Activated naive CD4-positive, alpha-beta T cell treated with anti-CD3 and anti-CD28 coated beads, Interleukin-2, amount 50 U/mL, for 16 hours (primary cell): ENCODE data around the gene RASGEF1C.

ENCODE experiments used
- DNase-seq: peaks from one replicate; pipeline ENCODE4 v3.0.0-alpha.2; 2020

Gene RASGEF1C

DNA sequence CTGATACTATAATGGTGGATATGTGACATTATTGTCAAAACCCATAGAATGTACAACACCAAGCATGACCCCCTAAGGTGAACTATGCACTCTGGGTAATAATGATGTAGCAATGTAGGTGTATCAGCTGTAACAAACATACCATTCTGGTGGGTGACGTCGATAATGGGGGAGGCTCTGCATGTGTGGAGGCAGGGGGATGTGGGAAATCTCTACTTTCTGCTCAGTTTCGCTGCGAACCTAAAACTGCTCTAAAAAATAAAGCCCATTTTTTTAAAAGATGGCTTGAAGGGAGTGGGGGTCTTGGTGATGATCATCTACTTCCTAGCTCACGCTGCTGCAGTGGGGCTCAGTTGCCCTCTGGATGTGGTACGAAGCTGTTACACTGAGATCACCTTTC, 51.1 kb downstream of the RASGEF1C start:
- DNase-seq: no peak

- DNase-seq: no peak
These were observed 52.9 kb downstream of the RASGEF1C start for GRCh38 chr5:180156141-180156540.

DNA sequence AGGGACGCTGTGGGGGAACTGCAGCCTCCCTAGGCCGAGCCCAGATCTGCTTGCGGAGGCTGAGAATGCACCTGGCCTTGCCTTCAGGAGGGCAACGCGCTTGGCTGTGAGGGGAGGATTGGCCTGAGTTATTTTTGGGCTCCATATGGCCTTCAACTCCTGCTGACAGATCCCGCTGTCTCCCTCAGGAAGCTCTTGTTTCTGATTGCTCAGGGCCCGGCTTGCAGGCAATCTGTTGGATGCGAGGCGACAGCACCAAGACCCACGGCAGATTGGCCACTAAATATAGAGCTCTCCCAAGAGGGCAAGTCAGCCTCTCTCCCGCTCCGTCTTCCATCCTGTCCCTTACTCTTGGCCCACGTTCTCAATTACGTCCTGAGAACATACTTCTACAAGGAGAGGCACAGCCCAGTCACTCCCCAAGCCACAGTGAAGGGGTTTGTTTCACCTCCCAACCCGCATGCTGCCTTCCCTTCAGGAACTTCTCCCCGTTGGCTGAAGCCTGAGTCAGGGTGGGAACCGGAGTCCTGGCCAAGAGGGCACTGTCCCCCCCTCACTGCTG, 53.6 kb downstream of the RASGEF1C start:
- no peak for DNase-seq

- no peak for DNase-seq
These were observed 54.1 kb downstream of the RASGEF1C start for GRCh38 chr5:180154821-180155364.

DNA sequence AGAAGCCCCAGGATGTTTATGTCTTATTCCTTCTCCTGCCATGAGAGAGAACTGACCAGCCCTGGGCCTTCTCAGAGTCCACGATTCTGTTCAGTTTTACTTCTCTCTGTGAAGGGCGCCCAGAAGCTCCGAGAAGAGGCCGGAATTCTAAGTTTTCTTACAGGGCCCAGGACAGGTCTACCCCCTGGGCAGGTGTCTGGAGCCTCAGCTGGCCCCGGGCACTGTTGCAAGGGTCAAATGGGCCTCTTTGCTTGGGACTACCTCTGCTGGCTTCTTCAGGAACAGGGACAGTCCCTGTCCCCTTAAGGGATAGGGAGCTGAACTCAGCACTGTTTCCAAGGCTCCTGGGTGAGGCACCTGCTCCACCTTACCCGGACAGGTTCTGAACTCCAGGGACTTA, 55.0 kb downstream of the RASGEF1C start:
- no peak for DNase-seq

GRCh38 chr5:180153099-180153498, 55.9 kb downstream of the RASGEF1C start:
- no peak for DNase-seq

DNA sequence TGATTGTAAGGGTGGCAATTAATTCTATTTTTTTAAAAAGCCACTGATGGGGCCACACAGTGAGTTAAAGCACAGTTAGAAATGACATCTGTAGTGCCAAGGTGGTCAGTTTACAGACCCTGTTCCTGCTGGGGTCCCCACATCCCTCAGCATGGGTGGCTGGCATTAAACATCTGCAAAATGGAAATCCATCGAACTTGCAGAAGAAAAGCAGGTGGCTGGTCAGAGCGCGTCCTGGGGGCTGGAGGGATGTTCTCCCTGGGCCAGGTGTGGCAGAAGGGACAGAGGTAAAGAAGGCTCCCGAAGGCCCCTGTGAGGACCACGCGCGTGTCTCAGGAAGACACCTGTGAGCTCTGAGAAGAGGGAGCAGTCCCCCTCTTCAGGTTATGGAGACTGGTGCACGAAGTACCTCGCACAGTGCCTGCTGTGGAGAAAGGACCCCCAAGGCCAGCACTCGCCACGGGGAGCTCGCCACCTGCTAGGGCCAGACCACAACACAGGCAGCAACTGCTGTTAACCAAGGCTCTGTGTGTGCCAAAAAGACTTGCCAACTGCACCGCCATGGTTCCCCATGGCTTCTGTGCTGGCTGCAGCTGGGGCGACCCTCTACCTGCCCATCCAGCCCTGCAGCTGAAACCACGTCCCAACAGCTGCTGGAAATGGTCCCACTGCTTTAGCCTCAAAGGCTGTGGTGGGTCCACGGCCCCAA, 65.2 kb downstream of the RASGEF1C start:
- no peak for DNase-seq

DNA sequence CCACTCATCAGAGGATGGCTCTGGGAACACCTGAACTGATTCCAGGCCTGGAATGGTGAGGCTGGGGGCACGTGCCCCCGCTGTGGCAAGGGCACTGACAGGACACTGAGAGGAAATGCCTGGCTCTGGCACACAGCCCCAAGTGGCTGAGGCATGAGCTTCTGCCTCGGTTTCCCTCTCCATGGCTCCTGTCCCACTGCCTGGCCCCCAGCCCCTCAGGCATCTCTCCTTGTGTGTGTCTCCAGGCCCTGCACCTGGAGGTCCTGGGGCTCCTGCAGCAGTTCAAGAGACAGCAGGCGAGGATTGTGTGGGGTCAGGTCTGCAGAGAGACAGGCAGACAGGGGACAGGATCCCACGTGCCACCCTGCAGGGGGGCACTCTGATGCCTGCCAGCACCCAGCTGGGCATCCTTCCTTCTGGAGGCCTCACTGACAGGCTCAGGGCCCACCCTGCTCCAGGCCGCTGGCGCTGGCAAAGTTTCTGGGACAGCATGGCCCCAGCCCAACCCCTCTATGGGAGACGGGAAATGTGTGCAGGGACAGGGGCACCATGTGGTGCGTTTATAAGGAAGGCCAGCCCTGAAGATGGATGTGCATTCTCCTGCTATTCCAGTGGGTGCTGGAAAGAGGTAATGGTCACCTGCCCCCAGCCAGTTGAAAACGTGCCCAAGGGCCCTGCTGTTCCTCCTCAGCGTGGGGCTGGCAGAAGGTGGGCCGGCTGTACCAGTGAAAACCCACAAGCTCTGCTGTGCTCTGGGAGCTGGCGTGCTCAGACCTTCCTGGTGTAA, 66.0 kb downstream of the RASGEF1C start:
- DNase-seq: no peak

GRCh38 chr5:180142021-180142765, 66.8 kb downstream of the RASGEF1C start:
- no peak for DNase-seq

- DNase-seq: no peak
These were observed 67.8 kb downstream of the RASGEF1C start for GRCh38 chr5:180141068-180141660.

DNA sequence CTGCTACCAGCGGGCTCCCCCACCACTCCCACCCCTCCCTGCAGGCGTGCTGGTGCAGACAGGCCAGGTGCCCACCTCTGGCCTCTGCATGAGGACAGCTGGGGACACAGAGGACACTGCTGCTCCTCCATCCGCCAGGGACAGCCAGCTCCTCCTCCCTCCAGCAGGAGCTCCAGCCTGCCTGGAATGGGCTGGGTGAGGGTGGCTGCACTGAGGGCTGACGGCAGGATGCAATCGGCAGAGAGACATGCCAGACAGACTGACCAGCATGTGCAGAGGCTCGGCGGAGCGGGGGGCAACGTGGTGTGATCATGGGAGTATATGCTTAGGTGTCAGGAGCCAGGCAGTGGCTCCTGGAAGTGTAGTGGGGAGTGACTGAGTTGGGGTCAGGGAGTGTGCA, 68.4 kb downstream of the RASGEF1C start:
- no peak for DNase-seq

DNA sequence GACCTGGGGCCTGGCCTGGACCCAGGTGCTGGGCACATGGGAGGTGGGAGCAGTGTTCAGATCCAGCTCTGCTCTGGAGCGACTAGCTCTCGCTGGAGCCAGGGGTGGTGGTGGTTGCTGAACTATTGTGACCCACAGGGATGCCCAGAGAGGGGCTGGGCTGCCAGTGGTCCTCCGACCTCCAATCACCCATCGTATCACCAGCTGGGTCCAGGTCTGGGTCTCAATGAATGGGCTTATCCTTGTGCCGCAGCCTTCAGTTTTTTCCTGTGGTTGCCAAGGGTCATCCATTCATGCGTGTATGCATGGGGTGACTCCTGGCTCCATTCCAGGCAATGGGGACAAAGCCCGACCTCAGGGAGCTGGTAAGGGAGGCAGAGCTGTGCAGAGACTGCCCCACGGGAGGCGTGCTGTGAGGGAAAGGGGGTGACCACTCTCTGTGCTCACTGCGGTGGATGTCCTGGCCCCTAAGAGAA, 68.9 kb downstream of the RASGEF1C start:
- no peak for DNase-seq

DNA sequence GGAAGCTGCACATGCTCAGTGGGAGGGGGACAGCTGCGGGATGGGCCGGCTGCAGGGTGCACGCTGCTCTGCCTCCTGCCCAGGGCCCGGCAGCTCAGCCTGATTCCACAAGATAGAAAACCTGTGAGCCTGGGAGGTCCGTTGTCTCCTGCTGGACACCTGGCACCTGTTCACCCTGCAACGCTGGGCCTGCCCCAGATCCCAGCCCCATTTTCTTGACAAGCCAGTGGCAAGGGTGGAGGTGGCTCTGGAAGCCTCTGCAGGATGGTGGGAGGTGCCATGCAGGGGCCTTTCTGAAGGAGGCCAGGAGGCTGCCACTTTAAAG, 69.3 kb downstream of the RASGEF1C start:
- no peak for DNase-seq

GRCh38 chr5:180138976-180139730, 69.9 kb downstream of the RASGEF1C start:
- DNase-seq: no peak

DNA sequence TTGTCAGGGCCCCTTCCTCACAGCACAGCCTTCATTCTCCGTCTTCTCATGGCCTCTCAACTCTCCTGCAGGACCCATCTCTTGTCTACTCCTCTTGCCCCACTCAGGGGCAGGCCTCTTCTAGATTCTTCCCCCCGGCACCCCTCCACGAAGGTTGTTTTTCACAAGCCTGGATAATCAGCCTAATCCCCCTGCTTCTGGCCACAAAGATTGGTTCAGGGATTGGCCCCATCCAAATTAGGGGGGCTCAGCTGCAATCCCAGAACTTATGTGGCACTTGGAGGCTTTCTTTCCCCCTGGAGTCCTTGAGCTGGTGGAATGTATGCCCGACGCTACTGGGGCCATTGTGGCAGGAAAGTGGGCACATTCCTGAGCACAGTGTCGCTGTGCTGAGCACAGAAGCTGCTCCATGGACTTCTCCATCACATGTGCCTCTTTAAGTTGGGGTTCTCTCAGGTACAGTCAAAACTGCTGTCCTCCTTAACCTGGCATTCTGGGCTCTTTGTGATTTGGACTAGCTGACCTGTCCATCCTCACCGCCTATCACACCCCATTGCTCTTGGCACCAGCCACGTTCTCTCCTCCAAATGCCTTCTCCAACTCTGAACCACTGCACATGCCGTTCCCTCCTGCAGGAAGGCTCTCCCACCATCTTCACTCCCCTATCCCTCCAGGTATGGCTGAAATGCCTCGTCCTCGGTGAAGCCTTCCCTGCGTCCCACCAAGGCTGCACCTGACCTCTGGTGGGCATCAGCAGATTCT, 70.6 kb downstream of the RASGEF1C start:
- no peak for DNase-seq

DNA sequence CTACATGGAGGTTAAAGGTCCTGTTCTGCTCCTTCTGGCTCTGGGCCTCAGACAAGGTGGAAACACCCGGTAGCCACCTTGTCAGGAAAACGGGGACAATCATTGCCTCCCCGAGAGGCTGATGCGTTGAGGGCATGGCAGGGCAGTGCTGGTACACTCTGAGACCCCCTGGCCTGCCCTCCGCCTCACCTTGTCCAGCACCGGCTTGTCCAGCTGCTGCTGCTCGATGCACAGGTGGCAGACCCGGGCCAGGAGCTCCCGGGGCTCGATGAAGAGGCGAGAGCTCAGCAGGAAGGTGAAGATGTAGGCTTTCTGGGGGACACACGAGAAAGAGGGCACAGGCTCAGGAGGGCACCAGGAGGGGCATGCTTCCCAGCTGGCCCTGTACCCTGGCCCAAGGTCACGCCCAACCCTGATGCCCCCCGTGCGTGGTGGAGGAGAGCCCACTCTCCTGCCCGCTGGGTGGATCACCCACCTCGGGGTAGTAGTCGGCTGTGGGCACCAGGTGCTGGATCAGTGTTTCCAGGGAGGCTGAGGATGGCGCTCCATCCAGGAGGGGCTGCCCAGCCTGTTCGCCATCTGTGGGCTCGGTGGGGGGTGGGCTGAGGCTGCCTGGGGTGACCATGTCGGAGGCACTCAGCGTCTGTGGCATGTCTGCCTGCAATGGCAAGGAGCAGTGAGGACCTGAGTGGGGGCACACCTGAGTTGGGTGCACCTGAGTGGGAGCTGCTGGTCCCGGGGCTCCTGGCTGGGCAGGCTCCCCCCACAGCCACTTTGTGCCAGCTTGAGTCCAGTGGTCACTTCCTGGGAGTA, 71.4 kb downstream of the RASGEF1C start:
- no peak for DNase-seq

DNA sequence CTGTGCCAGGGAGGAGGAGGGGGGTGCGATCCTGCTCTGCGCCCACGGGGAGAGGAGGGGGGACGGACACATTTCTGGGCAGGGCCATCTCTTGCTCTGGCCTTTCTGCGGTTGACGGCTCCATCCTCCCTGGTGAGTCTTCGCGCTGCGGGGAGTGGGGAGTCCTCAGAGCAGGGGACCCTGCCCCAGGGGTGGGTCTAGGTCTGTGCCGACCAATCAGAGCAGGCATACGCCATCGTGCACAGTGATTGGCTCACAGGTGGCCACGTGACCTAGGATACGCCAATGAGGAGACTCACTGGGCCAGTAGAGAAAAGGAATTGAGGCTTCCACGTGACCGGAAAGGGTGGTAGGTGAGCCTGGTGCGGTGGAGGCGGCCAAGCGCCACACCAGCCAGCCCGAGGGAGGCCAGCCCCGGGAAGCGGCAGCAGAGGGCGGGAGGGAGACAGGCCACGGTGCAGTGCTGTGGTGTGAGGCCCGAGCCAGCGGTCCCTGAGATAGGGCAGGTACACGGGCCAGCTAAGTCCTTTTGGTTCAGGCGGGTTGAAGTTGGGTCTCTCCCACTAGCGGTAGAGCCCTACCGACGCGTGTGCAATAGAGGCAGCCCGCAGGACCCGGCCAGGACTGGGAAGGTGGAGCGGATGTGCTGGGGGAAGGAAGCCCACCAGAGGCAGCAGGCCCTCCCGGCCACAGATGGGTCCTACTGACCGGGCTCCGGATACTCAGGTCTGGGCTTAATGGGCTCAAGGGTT, 72.2 kb downstream of the RASGEF1C start:
- DNase-seq: no peak

GRCh38 chr5:180135967-180136629, 72.9 kb downstream of the RASGEF1C start:
- no peak for DNase-seq
